ENCODE measurements around the gene PLSCR2.
"Not testable (repeated sequence)": the region's sequence is repeated elsewhere in the genome, so short reads cannot be mapped to it uniquely, and the experiment has no call there.

The PLSCR2 gene, protein sequence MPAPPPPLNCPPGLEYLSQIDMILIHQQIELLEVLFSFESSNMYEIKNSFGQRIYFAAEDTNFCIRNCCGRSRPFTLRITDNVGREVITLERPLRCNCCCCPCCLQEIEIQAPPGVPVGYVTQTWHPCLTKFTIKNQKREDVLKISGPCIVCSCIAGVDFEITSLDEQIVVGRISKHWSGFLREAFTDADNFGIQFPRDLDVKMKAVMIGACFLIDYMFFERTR

GRCh38 chr3:146469150-146470017 lies at the start of gene PLSCR2:
PLSCR2 (minus strand) TSS chr3:146469561; CDS start chr3:146459904, 9,657 bp downstream.
- no peak for DNase-seq (ENCODE audit: low read depth)

- no peak for DNase-seq (ENCODE audit: low read depth)
These were observed 48.5 kb upstream of the PLSCR2 start for GRCh38 chr3:146517684-146518435.

DNA sequence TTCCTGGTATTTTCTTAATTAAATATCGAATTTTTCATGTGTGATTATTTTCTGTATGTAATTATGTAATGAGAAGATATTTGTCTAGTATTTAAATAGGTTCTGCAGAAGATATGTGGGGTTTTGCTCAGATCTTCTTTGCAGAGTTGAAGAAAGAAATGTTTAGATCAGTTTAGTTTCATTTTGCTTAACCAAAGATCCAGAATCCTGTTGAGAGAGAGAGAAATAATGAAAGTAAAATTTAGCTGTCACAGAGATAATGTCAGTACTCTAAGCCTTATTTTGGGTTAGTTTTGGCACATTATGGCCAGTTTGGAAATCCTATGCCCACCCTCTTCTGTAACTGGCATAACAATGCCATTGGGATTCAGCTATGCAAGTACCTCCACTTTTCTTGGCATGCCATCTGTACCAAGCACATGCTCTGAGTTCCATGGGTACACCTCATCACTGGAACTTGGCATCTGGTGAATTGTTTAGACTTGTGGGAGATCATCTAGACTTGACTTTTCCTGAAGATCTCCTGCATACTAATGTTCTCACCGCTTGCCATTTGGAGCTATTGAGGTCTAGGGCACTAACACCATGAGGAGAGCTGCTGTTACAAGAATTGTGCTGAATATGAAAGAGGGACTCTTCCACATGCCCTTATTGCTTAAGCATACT lies 44.2 kb upstream of the PLSCR2 start:
- no peak for DNase-seq (ENCODE audit: low read depth)

- no peak for DNase-seq (ENCODE audit: low read depth)
These were observed 42.2 kb upstream of the PLSCR2 start for GRCh38 chr3:146511402-146512134.

GRCh38 chr3:146507331-146508120 lies 38.2 kb upstream of the PLSCR2 start:
- no peak for DNase-seq (ENCODE audit: low read depth)

GRCh38 chr3:146505516-146505915 lies 36.2 kb upstream of the PLSCR2 start:
- DNase-seq (ENCODE audit: low read depth), result no peak

DNA sequence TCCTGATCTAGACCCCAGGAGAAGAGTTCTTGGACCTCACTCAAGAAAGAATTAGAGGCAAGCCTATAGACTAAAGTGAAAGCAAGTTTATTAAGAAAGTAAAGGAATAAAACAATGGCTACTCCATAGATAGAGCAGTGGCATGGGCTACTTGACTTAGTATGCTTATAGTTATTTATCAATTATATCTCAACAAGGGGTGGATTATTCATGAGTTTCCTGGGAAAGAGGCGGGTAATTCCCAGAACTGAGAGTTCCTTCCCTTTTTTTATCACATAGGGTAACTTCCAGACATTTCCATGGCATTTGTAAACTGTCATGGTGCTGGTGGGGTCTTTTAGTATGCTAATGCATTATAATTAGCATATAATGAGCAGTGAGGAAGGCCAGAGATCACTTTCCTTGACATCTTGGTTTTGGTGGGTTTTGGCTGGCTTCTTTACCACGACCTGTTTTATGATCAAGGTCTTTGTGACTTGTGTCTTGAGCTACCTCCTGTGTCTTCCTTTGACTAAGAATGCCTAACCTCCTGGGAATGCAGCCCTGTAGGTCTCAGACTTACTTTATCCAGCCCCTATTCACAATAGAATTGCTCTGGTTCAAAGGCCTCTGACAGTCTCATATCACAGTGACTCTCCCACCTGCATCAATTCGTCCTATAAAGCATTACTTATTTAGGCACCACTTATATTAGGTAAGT lies 35.3 kb upstream of the PLSCR2 start:
- DNase-seq (ENCODE audit: low read depth), result no peak

DNA sequence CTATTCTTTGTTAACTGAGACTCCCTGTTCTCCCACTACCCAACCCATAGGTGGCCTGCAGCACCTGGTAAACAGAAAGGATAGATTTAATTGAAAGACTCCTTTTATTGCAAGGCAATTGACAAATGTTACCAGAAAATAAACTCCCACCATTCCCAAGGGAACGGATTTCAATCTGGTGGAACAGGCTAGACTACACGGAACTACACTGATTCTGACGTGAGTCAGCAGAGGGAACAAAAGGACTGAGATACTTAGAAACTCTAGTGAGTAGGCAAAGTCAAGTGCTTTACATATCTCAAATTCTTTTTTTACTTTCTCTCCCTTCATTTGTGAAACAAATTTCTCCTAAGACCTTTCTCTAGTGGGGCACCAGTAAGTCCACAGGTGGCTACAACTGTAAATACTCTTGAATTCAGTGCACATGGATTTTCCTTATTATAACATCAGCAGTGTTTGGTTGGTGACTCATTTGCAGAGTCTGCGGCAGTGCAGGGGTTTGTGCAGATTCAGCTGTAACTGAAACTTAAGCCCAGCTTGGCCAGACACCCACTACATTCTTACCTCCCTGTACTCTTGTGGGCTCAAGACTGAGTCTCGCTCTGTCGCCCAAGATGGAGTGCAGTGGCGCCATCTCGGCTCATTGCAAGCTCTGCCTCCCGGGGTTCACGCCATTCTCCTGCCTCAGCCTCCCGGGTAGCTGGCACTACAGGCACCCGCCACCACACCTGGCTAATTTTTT lies 34.3 kb upstream of the PLSCR2 start:
- peak; percentile 99 for DNase-seq (ENCODE audit: low read depth)

GRCh38 chr3:146502887-146503460 lies 33.6 kb upstream of the PLSCR2 start:
- DNase-seq (ENCODE audit: low read depth), result peak; percentile 42

DNA sequence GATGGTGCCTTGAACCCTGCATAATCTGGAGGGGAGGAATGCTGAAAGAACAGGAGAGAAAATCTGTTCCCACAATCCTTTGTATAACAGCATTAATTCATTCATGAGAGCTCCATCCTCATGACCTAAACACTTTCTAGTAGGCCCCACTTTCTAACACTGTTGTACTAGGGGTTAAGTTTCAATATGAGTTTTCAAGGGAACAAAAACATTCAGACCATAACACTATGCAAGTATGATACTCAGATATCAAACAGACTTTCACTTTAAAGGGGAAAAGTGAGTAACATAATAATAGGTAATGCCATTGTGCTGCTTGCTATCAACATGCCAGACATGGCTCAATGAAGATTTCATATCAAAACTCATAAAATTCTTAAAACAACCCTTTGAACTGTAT lies 32.4 kb upstream of the PLSCR2 start:
- no peak for DNase-seq (ENCODE audit: low read depth)

GRCh38 chr3:146499701-146500100 lies 30.3 kb upstream of the PLSCR2 start:
- DNase-seq (ENCODE audit: low read depth), result no peak

DNA sequence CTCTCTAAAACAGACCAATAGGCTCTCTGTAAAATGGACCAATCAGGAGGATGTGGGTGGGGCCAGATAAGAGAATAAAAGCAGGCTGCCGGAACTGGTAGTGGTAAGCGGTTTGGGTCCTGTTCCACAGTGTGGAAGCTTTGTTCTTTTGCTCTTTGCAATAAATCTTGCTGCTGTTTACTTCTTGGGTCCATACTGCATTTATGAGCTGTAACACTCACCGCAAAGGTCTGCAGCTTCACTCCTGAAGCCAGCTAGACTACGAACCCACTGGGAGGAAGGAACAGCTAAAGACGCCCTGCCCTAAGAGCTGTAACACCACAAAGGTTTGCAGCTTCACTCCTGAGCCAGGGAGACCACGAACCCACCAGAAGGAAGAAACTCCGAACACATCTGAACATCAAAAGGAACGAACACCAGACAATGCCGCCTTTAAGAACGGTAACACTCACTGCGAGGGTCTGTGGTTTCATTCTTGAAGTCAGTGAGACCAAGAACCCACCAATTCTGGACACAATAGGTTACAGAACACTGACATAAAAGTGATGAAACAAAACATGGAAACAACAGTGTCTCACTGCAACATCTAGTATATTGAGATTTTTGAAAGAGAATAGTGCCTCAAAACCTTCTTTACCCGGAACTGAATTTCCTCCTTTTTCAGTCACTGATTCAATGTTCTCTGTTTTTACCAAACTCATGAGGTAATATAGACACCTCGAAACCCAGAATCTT lies 28.8 kb upstream of the PLSCR2 start:
- no peak for DNase-seq (ENCODE audit: low read depth)

- not testable (repeated sequence) for DNase-seq (ENCODE audit: low read depth)
These were observed 27.9 kb upstream of the PLSCR2 start for GRCh38 chr3:146497145-146497843.

- DNase-seq (ENCODE audit: low read depth), result peak; percentile 19
These were observed 27.4 kb upstream of the PLSCR2 start for GRCh38 chr3:146496726-146497125.

DNA sequence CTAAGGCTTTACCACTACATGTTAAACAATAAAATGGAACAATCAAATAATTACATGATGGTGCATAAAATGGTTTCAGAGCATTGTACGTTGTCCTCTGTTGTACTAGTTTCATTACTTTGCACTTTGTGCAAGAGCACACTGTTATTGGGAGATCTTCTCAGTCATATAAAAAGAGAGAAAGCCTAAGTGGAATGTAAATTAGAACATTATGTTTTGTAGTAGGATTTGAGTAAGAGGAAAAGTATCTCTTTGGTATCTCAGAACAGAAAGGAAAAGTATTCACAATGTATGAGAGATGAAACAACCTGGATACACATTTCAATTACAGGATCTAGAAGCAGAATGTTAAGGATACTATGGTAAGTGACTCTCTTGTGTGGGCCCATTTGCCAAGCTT lies 26.9 kb upstream of the PLSCR2 start:
- DNase-seq (ENCODE audit: low read depth), result peak; percentile 37

GRCh38 chr3:146493761-146494160 lies 24.4 kb upstream of the PLSCR2 start:
- peak; percentile 90 for DNase-seq (ENCODE audit: low read depth)

DNA sequence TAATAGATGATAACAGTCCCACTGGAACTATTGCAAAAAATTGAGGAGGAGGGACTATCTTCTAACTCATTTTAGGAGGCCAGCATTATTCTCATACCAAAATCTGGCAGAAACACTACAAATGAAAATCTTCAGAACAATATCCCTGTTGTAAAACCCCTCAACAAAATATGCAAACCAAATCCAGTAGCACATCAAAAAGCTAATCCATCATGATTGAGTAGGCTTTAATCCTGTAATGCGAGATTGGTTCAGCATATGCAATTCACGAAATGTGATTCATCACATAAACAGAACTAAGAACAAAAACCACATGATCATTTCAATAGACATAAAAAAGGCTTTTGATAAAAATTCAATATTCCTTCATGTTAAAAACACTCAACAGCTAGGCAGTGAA lies 23.9 kb upstream of the PLSCR2 start:
- peak; percentile 88 for DNase-seq (ENCODE audit: low read depth)

- DNase-seq (ENCODE audit: low read depth), result peak; percentile 76
These were observed 21.9 kb upstream of the PLSCR2 start for GRCh38 chr3:146491303-146491702.

Measured in iris pigment epithelial cell (primary cell).